ES-I3 (cell line): ENCODE results near the gene GPSM3.
"Not testable (repeated sequence)": the region's sequence is repeated elsewhere in the genome, so short reads cannot be mapped to it uniquely, and the experiment has no call there.

Experiments
- H3K36me3 ChIP-seq: 2 replicates; pipeline ENCODE4 v1.6.1; 2013; ENCODE audit warnings: mild to moderate bottlenecking, low read length, control low read depth, moderate library complexity; ENCODE audit not compliant: insufficient read depth
- H3K4me1 ChIP-seq: 2 replicates; pipeline ENCODE4 v1.6.1; 2013; ENCODE audit warnings: mild to moderate bottlenecking, control low read depth, low read length; ENCODE audit not compliant: insufficient read depth
- H3K9ac ChIP-seq: 2 replicates; pipeline ENCODE4 v1.6.1; 2013; ENCODE audit warnings: low read depth, mild to moderate bottlenecking, low read length, moderate library complexity
- H3K9me3 ChIP-seq: 2 replicates; pipeline ENCODE4 v1.6.1; 2013; ENCODE audit warnings: mild to moderate bottlenecking, low read length, moderate library complexity; ENCODE audit not compliant: control insufficient read depth, insufficient read depth

The GPSM3 gene

DNA sequence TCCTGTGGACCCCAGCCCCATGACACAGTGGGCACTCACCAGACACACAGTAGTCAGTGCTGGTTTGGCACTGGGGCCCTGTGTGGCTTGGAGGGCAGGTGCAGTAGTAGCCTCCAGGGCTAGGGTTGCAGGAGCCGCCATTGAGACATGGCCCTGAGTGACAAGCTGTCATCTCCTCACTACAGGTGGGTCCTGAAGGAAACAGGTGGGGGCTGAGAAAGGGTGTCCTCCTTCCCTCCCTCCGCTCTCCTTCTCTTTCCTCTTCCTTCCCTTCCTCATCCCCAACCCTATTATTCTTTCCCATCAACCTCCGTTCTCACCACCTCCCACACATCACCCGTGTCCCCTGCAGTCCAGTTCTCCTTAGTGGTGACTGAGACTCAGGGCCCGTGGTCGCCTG is 21.2 kb upstream of the GPSM3 start:
- Histone ChIP-seq H3K36me3 (no peaks in the 10 kb centered on the region), H3K9me3 (no peaks in the 10 kb centered on the region), H3K9ac (no peak overlapping the region), H3K4me1 (no peaks in the 10 kb centered on the region)

DNA sequence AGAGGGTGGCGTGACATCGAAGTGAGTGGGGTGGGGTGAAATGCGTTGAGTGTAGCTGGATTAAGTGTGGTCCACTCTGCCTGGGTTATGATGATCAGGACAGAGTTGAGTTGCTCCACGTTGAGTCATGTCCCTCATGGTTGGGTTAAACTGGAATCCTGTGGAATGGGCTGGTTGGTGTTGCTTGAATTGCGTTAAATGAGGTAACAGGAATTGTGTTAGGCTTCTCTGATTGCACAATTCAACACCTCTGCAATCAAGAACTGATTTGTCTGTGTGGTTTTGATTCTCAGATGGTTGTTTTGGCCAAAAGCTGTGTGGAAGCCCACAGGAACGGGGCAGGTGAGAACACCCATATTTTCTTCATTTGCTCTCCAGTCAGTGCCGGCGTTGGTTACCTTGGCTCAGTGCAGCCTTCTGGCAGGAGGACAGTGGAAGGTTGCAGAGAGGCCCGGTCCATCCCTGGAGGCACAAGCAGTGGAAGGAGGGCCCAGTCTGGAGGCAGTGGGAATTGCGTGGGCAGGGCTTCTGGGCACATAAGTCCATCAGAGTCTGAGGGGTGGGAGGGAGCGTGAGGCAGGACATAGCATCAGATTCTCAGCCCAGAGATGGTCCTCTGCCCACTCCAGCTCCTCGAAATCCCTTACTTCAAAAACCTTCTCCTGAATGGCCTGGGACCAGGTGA is 19.8 kb upstream of the GPSM3 start:
- Histone ChIP-seq H3K9ac (no peak overlapping the region), H3K4me1 (no peaks in the 10 kb centered on the region), H3K36me3 (no peaks in the 10 kb centered on the region), H3K9me3 (no peaks in the 10 kb centered on the region)

DNA sequence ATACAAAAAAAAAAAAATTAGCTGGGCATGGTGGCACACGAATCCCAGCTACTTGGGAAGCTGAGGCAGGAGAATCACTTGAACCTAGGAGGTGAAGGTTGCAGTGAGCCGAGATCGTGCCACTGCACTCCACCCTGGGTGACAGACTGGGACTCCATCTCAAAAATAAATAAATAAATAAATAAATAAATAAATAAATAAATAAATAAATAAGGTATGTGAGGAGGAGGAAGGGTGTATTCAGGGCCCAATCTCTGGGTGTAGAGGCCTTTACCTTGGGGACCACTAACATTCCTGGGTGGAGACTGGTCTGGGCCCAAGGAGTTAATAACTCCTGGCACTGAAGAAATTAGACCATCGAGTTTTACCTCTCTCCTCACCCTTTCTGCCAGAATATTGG is 19.0 kb upstream of the GPSM3 start:
- not testable (repeated sequence) for H3K36me3 ChIP-seq

DNA sequence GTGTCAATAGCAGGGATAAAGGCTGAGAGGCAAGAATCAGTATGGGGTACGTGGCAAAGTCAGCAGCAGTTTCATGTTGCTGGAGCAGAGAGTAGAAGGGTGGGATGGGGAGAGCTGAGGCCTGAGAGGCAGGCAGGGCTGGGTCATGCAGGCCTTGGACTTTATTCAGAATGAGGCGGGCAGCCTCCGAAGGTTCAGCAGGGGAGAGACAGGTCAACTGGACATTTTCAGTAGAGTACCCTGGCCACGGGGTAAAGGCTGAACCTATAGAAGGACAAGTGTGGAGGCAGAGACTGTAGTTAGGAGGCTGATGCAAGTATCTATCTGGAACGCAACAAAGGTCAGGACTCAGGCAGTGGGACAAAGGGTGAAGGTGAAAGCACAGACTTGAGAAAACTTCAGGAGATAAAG is 17.8 kb upstream of the GPSM3 start:
- Histone ChIP-seq H3K9me3 (no peaks in the 10 kb centered on the region), H3K4me1 (no peaks in the 10 kb centered on the region), H3K36me3 (no peaks in the 10 kb centered on the region), H3K9ac (no peak overlapping the region)

More for the DNA sequence above, 19.0 kb upstream of the GPSM3 start:
- H3K4me1 ChIP-seq, H3K9ac ChIP-seq, H3K9me3 ChIP-seq: not testable (repeated sequence)

DNA sequence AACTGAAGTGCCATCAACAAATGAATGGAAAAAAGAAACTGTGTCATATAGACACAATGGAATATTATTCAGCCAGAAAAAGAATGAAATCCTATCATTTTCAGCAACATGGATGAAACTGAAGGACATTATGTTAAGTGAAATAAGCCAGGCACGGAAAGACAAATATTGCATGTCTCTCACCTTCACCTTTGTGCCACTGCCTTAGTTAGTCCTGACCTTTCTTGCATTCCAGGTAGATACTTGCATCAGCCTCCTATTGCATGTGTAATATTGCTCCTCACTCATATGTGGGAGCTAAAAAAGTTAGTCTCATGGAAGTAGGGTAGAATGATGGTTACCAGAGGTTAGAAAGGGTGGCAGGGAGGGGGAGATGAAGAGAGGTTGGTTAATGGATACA is 16.6 kb upstream of the GPSM3 start:
- Histone ChIP-seq H3K4me1 (no peaks in the 10 kb centered on the region), H3K9ac (no peak overlapping the region), H3K9me3 (no peaks in the 10 kb centered on the region), H3K36me3 (no peaks in the 10 kb centered on the region)

DNA sequence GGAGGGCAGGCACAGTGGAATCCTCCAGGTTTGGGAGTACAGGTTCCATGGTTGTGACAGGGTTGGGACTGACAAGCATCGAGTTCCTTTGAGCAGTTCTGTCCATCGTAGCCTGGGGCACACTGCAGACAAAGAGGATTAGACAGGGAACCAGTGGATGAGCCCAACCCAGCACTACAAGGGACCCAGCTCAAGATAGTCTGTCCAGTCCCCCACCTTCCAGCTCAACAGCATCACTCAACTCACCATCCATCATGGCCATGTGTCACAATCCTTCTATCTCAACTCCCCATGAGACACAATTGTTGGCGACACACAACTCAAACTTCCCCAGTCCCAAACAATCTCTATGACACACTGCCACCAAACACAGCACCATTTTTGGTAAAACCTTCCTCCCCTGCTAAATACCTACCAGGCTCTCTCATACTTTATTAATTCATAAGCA is 11.8 kb upstream of the GPSM3 start:
- Histone ChIP-seq H3K36me3 (no peaks in the 10 kb centered on the region), H3K9me3 (no peaks in the 10 kb centered on the region), H3K9ac (no peak overlapping the region), H3K4me1 (no peaks in the 10 kb centered on the region)

DNA sequence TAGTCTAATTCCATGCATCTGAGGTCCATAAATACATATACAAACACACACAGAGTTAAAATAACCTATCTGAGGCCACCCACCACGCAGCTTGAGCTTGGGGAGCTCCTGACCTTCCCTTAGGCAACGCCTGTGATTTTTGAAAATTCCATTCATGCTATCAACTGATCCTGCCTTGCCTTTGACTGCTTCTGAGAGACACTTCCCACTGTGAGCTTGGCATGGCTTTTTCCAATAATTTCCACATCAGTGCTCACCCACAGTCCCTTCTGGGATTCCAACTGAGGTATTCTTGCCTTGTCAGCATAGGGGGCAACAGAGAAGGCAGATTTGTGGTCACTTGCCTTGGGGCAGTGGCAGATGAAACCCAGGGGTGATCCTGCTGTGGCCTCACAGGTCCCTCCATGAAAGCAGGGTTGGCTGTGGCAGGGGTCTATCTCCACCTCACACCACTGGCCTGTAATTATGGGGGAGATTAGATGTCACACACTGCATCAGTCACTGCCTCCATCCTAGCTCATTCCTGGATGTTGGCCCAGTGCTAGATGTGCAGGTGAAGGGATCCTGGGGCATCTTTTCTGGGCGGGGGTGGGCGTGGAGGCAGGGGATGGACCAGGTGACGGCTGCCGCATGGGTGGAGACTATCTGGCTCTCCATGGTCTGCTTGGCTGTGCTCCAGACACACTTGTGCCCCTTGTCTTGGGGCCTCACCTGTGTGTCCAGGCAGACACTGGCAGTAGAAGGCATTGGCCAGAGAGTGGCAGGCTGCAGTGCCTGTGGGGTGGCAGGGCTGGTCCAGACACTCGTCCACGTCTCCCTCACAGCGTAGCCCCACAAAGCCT is 11.2 kb upstream of the GPSM3 start:
- Histone ChIP-seq H3K36me3 (no peaks in the 10 kb centered on the region), H3K4me1 (no peaks in the 10 kb centered on the region), H3K9ac (no peak overlapping the region), H3K9me3 (no peaks in the 10 kb centered on the region)

DNA sequence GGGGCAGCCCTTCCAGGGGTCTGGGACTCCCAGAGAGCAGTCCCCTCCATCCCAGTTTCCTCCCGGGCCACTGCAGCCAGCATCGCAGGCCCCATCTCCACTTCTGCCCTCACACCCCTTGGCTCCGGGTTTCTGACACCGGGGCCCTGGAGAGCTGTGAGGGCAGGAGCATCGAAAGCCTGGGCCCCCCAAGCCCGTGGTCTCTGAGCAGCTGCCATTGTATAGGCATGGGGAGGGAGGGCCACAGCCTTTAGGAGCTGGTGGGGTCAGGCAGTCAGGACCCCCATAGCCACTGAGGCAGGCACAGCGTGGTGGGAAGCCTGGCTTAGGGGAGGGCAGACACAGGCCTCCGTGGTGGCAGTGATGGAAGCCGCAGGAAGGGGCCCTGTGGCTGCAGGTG is 9.7 kb upstream of the GPSM3 start:
- H3K9me3 ChIP-seq = no peaks in the 10 kb centered on the region
- no peaks in the 10 kb centered on the region for H3K4me1 ChIP-seq

DNA sequence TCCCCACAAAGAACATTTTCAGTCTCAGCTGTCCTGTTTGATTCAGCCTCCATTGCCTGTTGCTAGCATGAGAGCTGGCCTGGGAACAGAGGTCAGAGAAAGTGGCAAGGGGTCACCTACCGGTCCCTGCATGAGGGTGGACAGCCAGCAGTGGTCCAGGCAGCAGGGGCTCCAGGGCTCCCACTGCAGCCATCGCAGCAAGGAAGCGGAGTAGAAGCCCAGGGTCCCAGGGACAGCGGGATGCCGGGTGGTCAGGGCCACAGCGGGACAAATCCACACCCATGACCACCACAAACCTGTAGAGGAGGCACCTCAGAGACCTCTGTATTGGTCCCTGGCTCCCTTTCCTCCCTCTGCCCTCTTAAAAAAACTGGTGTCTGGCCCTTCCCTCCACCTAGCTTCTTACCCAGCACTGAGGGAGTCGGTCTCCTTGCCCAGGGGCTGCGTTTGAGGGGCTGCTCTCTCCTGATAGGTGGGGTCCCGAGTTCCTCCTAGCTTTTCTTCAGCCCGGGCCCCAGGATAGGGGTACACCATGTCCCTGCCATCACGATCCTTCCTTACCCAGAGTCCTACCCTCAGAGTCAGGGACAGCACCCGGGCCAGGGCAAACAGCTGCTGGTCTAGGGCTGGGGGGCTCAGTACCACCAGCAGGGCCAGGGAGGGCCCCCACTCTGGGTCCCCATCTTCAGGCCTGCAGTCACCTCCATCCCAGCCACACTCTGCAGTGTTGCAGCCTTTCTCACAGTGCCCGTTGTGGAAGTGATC is 8.4 kb upstream of the GPSM3 start:
- Histone ChIP-seq H3K9ac (no peak overlapping the region), H3K36me3 (no peaks in the 10 kb centered on the region), H3K4me1 (no peaks in the 10 kb centered on the region), H3K9me3 (no peaks in the 10 kb centered on the region)

More for the DNA sequence above, 9.7 kb upstream of the GPSM3 start:
- no peaks in the 10 kb centered on the region for H3K36me3 ChIP-seq
- no peak overlapping the region for H3K9ac ChIP-seq

DNA sequence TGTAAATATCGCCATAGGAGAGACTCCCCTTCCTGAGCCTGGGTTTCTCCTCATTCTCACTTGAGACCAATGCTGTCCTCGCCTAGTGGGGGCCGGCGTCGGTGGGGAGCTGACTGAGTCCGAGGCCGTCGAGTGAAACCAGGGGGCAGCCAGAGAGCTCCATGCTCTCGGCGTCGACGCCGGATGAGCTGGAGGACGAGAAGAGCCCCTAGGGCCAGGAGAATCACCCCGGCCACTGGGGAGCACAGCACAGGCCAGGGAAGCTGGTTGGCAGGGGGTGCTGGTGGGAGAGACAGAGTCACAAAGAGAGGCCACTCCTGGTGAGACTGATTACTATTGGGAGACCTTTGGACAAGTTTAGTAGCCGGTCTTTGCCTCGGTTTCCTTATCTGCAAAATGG is 6.4 kb upstream of the GPSM3 start:
- Histone ChIP-seq H3K9me3 (no peaks in the 10 kb centered on the region), H3K36me3 (no peaks in the 10 kb centered on the region), H3K9ac (no peak overlapping the region)

DNA sequence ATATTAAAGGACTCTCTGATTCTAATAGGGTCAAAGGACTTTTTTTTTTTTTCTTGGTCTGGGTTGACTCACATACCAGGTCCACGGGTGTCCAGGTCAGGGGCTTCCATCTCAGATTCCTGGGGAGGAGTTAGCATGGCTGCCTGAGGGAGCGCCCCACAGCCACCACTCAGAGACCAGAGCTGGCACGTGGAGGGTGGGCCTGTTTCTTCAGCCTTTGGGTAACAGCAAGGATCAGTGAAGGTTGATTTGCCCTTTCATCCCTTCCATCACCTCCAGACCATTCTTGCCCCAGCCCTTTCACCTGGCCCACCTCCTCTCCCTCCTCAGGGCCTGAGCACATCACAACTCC is 5.9 kb upstream of the GPSM3 start:
- Histone ChIP-seq H3K36me3 (no peaks in the 10 kb centered on the region), H3K9me3 (no peaks in the 10 kb centered on the region), H3K4me1 (peaks cover 12% of the 10 kb centered on the region; the same call in 1 of the 2 replicates), H3K9ac (no peak overlapping the region)

More for the DNA sequence above, 6.4 kb upstream of the GPSM3 start:
- H3K4me1 ChIP-seq = peaks cover 10% of the 10 kb centered on the region; the same call in 1 of the 2 replicates

DNA sequence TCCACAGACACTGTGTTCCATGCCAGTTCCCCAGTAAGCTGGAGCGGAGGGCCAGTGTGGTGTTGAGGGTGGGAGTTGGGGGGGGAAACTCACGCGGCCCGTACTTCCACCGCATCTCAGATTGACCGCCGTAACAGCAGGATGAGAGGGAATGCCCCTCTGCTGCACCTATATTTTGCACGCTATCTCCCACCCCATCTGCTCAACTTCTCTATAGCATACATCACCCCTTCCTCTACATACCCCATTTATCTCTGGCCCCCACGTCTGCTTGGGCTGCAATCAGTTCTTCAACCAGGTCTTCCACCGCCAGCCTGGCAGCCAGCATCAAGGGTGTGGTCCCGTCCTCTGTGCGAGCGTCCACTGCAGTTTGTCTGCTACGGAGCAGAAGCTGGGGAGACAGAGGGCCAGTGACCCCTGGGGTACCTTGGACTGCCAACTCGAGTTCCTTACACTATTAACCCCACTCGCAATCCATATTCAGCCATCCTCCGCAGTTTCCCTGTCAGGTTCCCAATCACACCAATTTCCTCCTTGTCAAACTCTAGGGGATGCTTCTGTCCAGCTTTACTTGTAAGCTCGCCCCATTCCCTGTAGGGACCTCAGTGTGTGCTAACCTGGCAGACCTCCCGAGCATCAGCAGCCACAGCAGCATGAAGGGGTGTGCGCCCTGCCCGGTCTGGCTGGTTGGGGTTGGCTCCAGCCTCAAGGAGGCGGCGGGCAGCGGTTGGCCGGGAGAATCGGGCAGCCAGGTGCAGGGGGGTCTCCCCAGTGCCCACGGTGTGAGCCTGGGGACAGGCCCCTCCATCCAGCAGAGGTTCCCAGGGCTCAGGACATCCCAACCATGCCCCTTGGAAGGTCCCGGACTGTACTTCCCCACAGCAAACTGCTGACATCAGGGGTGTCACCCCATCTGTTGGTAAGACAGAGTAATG is 4.5 kb upstream of the GPSM3 start:
- peaks cover 15% of the 10 kb centered on the region for H3K4me1 ChIP-seq
- H3K9ac ChIP-seq = peak overlapping the region; percentile 68
- H3K9me3 ChIP-seq = no peaks in the 10 kb centered on the region
- H3K36me3 ChIP-seq = no peaks in the 10 kb centered on the region

DNA sequence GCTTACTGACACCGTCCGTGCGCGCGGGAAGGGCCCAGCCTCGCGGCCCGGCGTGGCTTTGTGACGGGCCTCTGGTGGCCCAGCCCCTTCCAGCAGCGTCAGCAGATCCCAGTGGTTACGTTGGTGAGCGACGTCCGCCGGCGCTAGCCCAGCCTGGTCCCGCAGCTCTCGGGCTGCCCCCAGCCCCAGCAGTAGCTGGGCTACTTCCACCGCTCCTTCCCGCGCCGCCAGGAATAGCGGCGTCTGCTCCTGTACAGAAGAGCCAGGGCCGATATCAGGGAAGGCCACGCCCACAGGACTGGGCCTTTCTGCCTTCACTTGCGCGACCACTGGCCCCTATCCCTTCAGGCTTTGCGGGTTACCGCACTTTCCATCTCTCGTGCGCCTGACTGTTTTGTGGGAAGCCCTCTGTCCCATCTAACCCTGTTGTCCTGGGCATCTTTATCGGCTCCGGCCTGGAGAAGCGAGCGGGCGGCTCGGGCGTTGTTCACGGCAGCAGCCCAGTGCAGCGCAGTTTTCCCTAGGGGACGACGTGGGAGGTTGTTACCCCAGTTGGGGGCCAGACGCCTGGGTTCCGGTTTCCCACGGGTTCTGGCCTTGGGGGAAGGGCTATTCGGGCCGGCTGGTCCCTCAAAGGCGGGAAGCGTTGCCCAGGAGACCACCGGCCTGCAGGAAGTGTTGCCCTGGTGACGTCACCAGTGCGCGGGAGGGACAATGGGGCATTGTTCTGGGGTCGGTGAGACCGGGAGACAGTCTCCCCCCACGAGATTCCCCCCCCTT is 3.6 kb upstream of the GPSM3 start:
- peaks cover 24% of the 10 kb centered on the region for H3K4me1 ChIP-seq
- H3K9ac ChIP-seq = peak overlapping the region; percentile 68
- H3K9me3 ChIP-seq = no peaks in the 10 kb centered on the region
- no peaks in the 10 kb centered on the region for H3K36me3 ChIP-seq
